ENCODE data around the gene UBTD1.
A peak's percentile ranks its signal among the peaks of the same experiment; 100 is the strongest.
"Not testable (repeated sequence)": the region's sequence is repeated elsewhere in the genome, so short reads cannot be mapped to it uniquely, and the experiment has no call there.

The UBTD1 gene

DNA sequence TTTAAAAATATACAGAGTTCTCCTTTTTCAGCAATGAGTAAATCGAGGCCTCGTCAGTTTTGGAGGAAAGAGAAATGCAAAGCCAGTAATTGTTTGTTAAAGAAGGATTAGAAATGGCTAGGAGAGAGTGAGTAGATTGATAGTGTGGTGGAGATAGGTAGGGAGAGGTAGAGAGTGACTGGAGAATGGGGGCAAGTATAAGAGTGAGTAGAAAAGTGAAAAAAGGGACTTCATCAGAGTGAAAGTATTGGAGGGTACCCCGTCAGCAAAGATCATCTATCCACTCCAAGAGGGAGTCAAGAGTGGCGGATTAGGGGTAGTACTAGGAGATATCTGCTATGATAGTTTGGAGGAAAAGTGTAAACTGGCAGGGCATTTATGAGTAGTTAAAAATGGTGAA lies 64.6 kb downstream of the UBTD1 start:
- no peak for DNase-seq (ENCODE audit: low read depth)

GRCh38 chr10:97564776-97565175 lies 66.1 kb downstream of the UBTD1 start:
- no peak for DNase-seq (ENCODE audit: low read depth)

- DNase-seq (ENCODE audit: low read depth), result no peak
These were observed 67.7 kb downstream of the UBTD1 start for GRCh38 chr10:97566336-97566996.

DNA sequence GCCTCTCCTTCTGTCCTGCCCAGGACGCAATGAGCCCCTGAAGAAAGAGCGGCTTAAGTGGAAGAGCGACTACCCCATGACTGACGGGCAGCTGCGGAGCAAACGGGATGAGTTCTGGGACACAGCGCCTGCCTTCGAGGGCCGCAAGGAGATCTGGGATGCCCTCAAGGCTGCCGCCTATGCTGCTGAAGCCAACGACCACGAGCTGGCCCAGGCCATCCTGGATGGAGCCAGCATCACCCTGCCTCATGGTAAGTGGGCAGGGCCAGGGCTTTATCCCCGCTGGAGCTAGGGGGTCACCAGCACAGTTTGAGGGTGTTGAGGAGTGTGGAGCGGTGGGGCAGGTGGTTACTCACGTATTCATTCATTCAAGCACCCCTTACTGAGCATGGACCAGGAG lies 69.2 kb downstream of the UBTD1 start:
- no peak for DNase-seq (ENCODE audit: low read depth)

DNA sequence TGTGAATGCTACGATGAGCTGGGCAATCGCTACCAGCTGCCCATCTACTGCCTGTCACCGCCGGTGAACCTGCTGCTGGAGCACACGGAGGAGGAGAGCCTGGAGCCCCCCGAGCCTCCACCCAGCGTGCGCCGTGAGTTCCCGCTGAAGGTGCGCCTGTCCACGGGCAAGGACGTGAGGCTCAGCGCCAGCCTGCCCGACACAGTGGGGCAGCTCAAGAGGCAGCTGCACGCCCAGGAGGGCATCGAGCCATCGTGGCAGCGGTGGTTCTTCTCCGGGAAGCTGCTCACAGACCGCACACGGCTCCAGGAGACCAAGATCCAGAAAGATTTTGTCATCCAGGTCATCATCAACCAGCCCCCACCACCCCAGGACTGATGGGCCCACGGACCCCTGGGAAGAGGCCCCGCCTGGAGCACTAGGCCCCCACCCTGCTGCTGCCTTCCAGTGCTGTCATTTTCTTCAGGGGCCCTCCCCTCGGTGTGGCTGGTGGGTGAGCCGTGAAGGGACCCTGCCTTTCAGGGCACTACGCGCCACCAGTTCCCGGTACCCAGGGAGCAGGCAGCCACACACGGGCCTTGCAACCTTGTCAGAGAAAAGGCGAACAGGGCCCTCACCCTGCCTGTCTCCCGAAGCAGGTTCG lies 71.5 kb downstream of the UBTD1 start:
- DNase-seq (ENCODE audit: low read depth), result no peak

GRCh38 chr10:97570789-97571471 lies 72.2 kb downstream of the UBTD1 start:
- no peak for DNase-seq (ENCODE audit: low read depth)

DNA sequence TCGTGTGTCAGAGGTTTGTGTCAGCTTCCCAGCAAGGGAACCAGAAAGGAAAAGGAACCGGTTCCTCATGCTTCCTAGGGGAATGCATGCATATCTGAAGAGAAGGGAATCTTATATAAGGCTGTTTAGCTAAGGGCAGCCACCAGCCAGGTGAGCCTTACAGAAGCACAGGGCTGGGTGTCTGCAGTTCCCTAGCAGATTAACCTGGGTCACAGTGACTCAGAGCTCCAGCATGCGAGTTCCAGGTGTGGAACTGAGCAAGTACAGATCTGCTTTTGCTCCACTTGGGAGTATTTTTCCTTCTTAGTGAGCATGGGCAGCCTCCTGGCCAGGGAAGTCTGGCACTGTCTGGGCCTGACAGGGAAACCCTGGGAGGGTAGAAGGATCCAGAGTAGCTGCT lies 72.9 kb downstream of the UBTD1 start:
- no peak for DNase-seq (ENCODE audit: low read depth)

DNA sequence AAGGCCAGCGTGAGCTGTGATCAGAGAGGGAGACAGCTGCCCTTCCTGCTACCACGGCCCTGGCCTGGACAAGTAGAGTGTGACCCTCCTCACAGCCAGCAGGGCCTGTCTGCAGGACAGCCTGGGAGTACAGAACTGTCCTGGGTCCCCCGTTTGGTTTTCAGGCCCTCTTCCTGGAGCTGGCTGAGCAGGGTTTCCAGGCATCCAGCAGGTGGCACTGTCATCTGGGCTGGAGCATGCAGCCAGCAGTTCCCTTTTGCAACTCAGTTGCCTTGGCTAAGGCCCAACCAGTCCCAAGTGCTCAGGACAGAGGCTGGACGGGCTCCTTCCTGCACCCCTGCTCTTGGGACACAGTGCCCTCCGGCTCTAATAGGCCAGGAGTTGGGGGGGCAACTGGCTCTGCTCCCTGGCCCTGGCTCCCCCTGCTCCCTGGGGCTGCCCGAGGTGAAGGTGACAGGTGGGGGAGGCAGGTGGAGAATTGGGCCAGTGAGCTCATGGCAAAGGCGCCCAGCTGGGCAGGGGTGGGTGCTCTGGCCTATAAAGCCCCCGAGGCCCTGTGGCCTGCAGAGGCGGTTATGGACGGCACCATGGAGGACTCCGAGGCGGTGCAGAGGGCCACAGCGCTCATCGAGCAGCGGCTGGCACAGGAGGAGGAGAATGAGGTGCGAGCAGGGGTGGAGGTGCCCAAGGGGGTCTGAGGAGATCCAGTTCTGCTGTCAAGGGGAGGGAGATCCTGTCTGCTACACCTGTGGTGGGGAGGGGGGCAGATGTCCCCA lies 73.7 kb downstream of the UBTD1 start, which contains the start of gene ANKRD2:
TSS of gene ANKRD2 (plus strand) at position 566 of the 776 bp plus-strand sequence. CDS start at position 576, 10 bp downstream.
- peak; percentile 29 for DNase-seq (ENCODE audit: low read depth)

- DNase-seq (ENCODE audit: low read depth), result no peak
These were observed 74.3 kb downstream of the UBTD1 start for GRCh38 chr10:97573021-97573420.

- no peak for DNase-seq (ENCODE audit: low read depth)
These were observed 74.9 kb downstream of the UBTD1 start for GRCh38 chr10:97573672-97574071.

- no peak for DNase-seq (ENCODE audit: low read depth)
These were observed 75.8 kb downstream of the UBTD1 start for GRCh38 chr10:97574374-97575126.

DNA sequence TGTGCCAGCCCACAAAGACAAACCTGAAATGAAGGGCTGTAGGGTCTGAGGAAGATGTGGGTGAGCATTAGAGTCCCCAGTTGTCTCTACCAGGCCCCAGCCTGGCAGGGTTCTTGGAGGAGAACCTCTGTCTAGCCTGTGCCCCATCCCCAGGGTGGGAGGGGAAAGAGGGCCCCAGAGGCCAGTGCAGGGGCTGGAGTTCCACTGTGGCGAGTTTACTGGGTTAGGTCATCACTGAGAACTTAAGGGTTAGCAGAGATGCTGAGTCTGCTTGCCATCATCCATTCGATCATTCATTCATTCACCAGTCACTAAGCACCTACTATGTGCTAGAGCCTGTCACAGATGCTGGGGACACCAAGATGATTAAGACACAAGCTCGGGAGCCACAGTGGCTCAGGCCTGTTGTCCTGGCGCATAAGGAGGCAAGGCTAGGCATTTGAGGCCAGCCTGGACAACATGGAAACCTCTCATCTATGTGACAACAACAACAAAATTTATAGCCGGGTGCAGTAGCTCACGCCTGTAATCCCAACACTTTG lies 76.5 kb downstream of the UBTD1 start:
- no peak for DNase-seq (ENCODE audit: low read depth)

DNA sequence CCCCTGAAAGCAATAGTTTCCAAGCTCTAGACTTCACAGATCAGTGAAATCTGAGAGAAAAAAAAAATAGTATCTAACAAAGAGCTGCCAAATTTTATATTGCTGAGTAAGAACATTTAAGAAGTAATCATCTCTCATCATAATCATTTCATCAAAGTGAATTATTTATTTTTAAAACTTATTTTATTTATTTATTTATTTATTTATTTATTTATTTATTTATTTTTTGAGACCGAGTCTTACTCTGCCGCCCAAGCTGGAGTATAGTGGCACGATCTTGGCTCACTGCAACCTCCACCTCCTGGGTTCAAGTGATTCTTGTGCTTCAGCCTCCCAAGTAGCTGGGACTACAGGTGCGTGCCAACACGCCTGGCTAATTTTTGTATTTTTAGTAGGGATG lies 77.8 kb downstream of the UBTD1 start:
- DNase-seq (ENCODE audit: low read depth), result not testable (repeated sequence)

DNA sequence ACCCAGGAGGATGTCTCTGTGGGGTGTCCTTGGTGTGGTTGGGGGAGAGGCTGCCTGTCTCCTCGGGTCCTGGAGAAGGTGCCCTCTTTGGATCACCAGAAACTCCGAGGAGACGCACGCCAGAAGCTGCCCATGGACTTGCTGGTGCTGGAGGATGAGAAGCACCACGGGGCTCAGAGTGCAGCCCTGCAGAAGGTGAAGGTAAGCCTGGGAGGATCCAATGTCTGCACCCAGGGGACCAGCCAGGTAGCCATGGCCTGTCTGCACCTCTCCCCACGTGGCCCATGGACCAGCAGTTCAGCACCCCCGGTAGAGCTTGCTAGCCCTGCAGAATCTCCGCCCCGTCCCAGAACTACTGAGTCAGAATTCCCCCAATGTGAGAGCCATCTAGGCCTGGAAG lies 79.0 kb downstream of the UBTD1 start:
- DNase-seq (ENCODE audit: low read depth), result no peak

DNA sequence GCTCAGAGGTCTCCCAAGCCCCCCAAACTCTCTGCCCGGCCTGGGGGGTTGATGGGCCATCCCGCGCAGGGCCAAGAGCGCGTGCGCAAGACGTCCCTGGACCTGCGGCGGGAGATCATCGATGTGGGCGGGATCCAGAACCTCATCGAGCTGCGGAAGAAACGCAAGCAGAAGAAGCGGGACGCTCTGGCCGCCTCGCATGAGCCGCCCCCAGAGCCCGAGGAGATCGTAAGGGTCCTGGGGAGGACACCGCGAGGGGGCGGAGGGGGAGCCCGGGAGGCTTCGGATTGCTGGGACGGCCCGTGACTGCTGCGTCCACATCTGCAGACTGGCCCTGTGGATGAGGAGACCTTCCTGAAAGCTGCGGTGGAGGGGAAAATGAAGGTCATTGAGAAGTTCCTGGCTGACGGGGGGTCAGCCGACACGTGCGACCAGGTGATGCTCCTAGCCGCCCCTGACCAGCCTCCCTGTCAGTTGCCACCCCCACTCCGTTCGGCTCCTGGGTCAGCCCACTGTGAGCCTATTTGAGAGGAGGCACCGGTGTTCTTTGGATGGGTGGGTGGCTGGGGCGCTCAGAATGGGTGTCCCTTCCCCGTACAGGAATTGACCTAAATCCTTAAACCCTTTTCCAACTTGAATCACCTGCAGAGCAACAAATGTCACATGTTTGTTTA lies 79.6 kb downstream of the UBTD1 start:
- no peak for DNase-seq (ENCODE audit: low read depth)

DNA sequence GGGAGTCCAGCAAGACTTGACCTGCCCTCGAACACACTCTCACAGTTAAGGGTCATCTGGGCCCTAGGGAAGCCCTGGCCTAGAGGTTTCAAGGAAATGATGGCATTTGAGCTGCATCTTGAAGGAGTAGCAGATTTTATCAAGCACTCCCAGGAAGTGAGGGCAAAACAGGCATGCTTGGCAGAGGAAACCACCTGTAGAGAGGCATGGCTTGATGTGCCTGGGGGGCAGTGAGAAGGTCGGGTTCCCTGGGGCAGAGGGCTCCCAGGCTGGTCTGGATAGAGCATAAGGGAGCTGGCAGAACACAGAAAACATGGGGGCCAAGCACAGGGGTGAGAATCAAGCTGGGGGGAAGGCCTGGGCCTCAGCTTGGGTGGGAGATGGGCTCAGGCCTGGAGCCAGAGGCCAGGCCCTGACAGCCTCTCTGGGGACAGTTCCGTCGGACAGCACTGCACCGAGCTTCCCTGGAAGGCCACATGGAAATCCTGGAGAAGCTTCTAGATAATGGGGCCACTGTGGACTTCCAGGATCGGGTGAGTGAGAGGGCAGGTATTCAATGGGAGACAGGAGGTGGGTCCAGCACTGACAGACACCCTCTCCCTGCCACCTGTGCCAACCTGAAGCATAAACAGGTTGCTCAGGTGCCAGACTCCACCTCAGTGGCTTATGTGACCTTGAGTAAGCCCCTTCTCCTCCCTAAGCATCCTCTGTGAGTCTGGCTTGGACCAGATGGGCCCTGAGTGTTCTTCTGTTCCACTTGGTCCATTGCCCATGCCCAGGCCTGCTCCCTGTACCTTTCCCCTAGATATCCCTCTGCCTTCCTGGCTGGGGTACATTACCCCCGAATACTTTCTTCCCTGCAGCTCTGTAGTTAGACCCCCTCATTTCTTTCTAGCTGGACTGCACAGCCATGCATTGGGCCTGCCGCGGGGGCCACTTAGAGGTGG lies 82.0 kb downstream of the UBTD1 start:
- no peak for DNase-seq (ENCODE audit: low read depth)

DNA sequence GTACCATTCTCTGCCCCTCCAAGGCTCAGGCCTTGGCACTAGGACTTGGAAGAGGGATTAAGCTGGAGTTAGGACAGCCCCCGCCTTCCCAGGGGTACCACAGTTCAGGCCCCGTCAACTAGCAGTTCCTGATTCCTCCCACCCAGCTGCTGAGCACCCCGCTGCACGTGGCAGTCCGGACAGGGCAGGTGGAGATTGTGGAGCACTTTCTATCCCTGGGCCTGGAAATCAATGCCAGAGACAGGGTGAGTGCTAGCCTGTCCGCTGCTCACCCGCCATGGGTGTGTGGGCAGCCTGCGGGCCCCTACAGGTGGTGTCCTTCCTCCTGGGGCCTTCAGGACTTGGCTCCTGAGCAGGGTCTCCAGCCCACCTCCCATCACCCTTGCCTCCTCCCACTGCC lies 83.4 kb downstream of the UBTD1 start:
- DNase-seq (ENCODE audit: low read depth), result no peak

- DNase-seq (ENCODE audit: low read depth), result no peak
These were observed 84.8 kb downstream of the UBTD1 start for GRCh38 chr10:97583476-97583875.

DNA sequence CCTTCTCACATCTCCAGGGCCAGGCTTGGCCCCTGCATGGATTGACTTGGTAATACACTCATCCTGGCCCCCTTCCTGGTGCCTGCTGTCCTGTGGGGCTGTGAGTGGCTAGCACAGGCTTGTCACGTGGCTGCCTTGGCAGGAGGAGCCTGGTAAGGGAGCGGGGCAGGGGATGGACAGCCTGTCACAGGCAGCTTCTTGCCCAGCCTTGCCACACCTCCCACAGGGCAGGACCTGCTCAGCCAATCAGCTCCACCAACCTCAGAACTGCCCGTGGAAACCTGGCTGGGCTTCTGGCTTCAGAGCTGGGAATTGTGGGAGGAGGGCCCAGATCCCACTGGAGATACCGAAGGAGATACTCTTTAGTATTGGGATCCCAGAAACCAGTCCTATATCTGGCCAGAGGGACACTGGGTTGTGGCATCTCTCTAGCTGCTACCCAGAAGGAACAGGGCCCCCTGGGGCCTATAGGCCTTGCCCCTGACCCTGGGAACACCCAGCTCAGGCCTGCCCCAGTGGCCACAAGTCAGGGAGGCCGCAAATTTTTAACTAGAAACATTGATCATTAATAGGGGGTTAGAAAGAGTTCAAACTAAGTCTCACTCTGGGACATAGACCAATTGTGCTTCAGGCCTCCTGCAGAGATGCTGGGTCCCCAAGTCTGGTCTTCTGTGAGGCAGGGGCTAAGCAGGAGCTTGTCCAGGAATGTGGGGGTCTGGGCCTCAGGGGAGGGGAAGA lies 85.5 kb downstream of the UBTD1 start, which contains the start of gene HOGA1:
TSS of gene HOGA1 (plus strand) at position 330 of the 738 bp plus-strand sequence. CDS start at position 645, 315 bp downstream.
- DNase-seq (ENCODE audit: low read depth), result no peak
